Measurements from ENCODE around the gene IL1RL2.

IL1RL2 gene

GRCh38 chr2:102186791-102187495 is at the start of gene IL1RL2:
Gene IL1RL2 (plus strand): TSS chr2:102187023. CDS start chr2:102187868, 845 bp downstream.
- in situ Hi-C loops (cut with HindIII; ENCODE audit: low sequenced_read_pairs) = no loop called here

- in situ Hi-C loops (cut with HindIII; ENCODE audit: low sequenced_read_pairs) = no loop called here
These were observed 49.7 kb upstream of the IL1RL2 start for GRCh38 chr2:102137138-102137537.

- in situ Hi-C loops (cut with HindIII; ENCODE audit: low sequenced_read_pairs) = no loop called here
These were observed 48.5 kb upstream of the IL1RL2 start for GRCh38 chr2:102138331-102138730.

- in situ Hi-C loops (cut with HindIII; ENCODE audit: low sequenced_read_pairs) = no loop called here
These were observed 47.0 kb upstream of the IL1RL2 start for GRCh38 chr2:102139851-102140250.

GRCh38 chr2:102140377-102140776 is 46.4 kb upstream of the IL1RL2 start:
- in situ Hi-C loops (cut with HindIII; ENCODE audit: low sequenced_read_pairs) = no loop called here

GRCh38 chr2:102141011-102141943 is 45.5 kb upstream of the IL1RL2 start:
- in situ Hi-C loops (cut with HindIII; ENCODE audit: low sequenced_read_pairs) = no loop called here

GRCh38 chr2:102141970-102142828 is 44.6 kb upstream of the IL1RL2 start, which contains the start of gene IL1R1:
Gene IL1R1 (plus strand): TSS chr2:102142746. CDS start chr2:102157725, 14,979 bp downstream.
- in situ Hi-C loops (cut with HindIII; ENCODE audit: low sequenced_read_pairs) = no loop called here

GRCh38 chr2:102142829-102143449 is 43.9 kb upstream of the IL1RL2 start:
- in situ Hi-C loops (cut with HindIII; ENCODE audit: low sequenced_read_pairs) = no loop called here

- in situ Hi-C loops (cut with HindIII; ENCODE audit: low sequenced_read_pairs) = no loop called here
These were observed 43.3 kb upstream of the IL1RL2 start for GRCh38 chr2:102143450-102143985.

- in situ Hi-C loops (cut with HindIII; ENCODE audit: low sequenced_read_pairs) = no loop called here
These were observed 42.7 kb upstream of the IL1RL2 start for GRCh38 chr2:102144128-102144527.

- in situ Hi-C loops (cut with HindIII; ENCODE audit: low sequenced_read_pairs) = no loop called here
These were observed 41.7 kb upstream of the IL1RL2 start for GRCh38 chr2:102145107-102145506.

GRCh38 chr2:102145934-102146333 is 40.9 kb upstream of the IL1RL2 start:
- in situ Hi-C loops (cut with HindIII; ENCODE audit: low sequenced_read_pairs) = no loop called here

GRCh38 chr2:102147935-102148334 is 38.9 kb upstream of the IL1RL2 start:
- in situ Hi-C loops (cut with HindIII; ENCODE audit: low sequenced_read_pairs) = no loop called here

GRCh38 chr2:102149243-102149642 is 37.6 kb upstream of the IL1RL2 start:
- in situ Hi-C loops (cut with HindIII; ENCODE audit: low sequenced_read_pairs) = no loop called here

GRCh38 chr2:102149644-102150455 is 37.0 kb upstream of the IL1RL2 start:
- in situ Hi-C loops (cut with HindIII; ENCODE audit: low sequenced_read_pairs) = no loop called here

GRCh38 chr2:102154364-102154763 is 32.5 kb upstream of the IL1RL2 start:
- in situ Hi-C loops (cut with HindIII; ENCODE audit: low sequenced_read_pairs) = no loop called here

GRCh38 chr2:102154946-102155702 is 31.7 kb upstream of the IL1RL2 start:
- in situ Hi-C loops (cut with HindIII; ENCODE audit: low sequenced_read_pairs) = no loop called here

- in situ Hi-C loops (cut with HindIII; ENCODE audit: low sequenced_read_pairs) = no loop called here
These were observed 30.9 kb upstream of the IL1RL2 start for GRCh38 chr2:102155703-102156515.
